Osteocyte (in vitro differentiated cells): Measurements from ENCODE around the gene MTA1. TPM values are rescaled to one million over a fixed set of nuclear protein-coding genes. Genes with fewer than 3 reads are reported as not detected.

Experiments
- DNase-seq: peaks from one replicate; pipeline ENCODE4 v3.0.0; 2021; ENCODE audit warnings: mixed read lengths; ENCODE audit not compliant: unreplicated experiment; ENCODE audit errors: extremely low spot score
- H3K27ac Mint-ChIP-seq: one replicate; pipeline ENCODE4 v1.8.0; 2021; ENCODE audit warnings: mild to moderate bottlenecking, mixed read lengths; ENCODE audit not compliant: unreplicated experiment
- H3K27me3 Mint-ChIP-seq: one replicate; pipeline ENCODE4 v1.8.0; 2021; ENCODE audit warnings: mixed read lengths; ENCODE audit not compliant: unreplicated experiment
- H3K36me3 Mint-ChIP-seq: one replicate; pipeline ENCODE4 v1.8.0; 2021; ENCODE audit warnings: mixed read lengths; ENCODE audit not compliant: unreplicated experiment
- H3K4me1 Mint-ChIP-seq: one replicate; pipeline ENCODE4 v1.8.0; 2021; ENCODE audit warnings: mixed read lengths; ENCODE audit not compliant: unreplicated experiment
- H3K4me3 Mint-ChIP-seq: one replicate; pipeline ENCODE4 v1.8.0; 2021; ENCODE audit warnings: mild to moderate bottlenecking, moderate library complexity, mixed read lengths; ENCODE audit not compliant: unreplicated experiment
- H3K9me3 Mint-ChIP-seq: one replicate; pipeline ENCODE4 v1.8.0; 2021; ENCODE audit warnings: mixed read lengths; ENCODE audit not compliant: unreplicated experiment
- CTCF ChIP-seq: fragments of 200-600 bp; sonication (generic); IDR thresholded peaks from 2 replicates; pipeline ENCODE4 v1.5.0; 2021; ENCODE audit warnings: antibody characterized with exemption, mild to moderate bottlenecking, moderate library complexity
- total RNA-seq: library from RNA; stranded (reverse); gene quantifications from 2 replicates; pipeline ENCODE4 v1.2.1, GENCODE V29; 2021

Gene MTA1
- total RNA-seq, 1 donor from 2014 or later, result 132 TPM

- Mint-ChIP-seq H3K9me3 (no peaks in the 10 kb centered on the region), H3K27me3 (no peaks in the 10 kb centered on the region), H3K36me3 (peaks cover 11% of the 10 kb centered on the region), H3K4me3 (no peak overlapping the region), H3K27ac (no peak overlapping the region), H3K4me1 (peaks cover 5% of the 10 kb centered on the region)
- no peak for TF ChIP-seq CTCF
- no peak for DNase-seq
Observed at GRCh38 chr14:105460616-105461015, 41.0 kb downstream of the MTA1 start.

GRCh38 chr14:105461903-105462302 lies 42.3 kb downstream of the MTA1 start:
- Mint-ChIP-seq H3K9me3 (no peaks in the 10 kb centered on the region), H3K4me1 (peaks cover 8% of the 10 kb centered on the region), H3K4me3 (no peak overlapping the region), H3K36me3 (peaks cover 9% of the 10 kb centered on the region), H3K27me3 (no peaks in the 10 kb centered on the region), H3K27ac (no peak overlapping the region)
- DNase-seq, result no peak
- no peak for TF ChIP-seq CTCF

GRCh38 chr14:105464501-105464900 lies 44.9 kb downstream of the MTA1 start:
- H3K4me3 Mint-ChIP-seq, result no peak overlapping the region
- H3K9me3 Mint-ChIP-seq, result no peaks in the 10 kb centered on the region
- H3K27me3 Mint-ChIP-seq, result no peaks in the 10 kb centered on the region
- DNase-seq, result no peak
- peaks cover 9% of the 10 kb centered on the region for H3K36me3 Mint-ChIP-seq
- TF ChIP-seq CTCF, result no peak
- H3K4me1 Mint-ChIP-seq, result peaks cover 8% of the 10 kb centered on the region
- no peak overlapping the region for H3K27ac Mint-ChIP-seq

- Mint-ChIP-seq H3K4me1 (peaks cover 10% of the 10 kb centered on the region), H3K4me3 (no peak overlapping the region), H3K27me3 (no peaks in the 10 kb centered on the region), H3K9me3 (no peaks in the 10 kb centered on the region), H3K27ac (no peak overlapping the region), H3K36me3 (peaks cover 9% of the 10 kb centered on the region)
- no peak for TF ChIP-seq CTCF
- no peak for DNase-seq
Observed at GRCh38 chr14:105465209-105466031, 45.8 kb downstream of the MTA1 start.

- peaks cover 17% of the 10 kb centered on the region for H3K4me1 Mint-ChIP-seq
- no peak for DNase-seq
- no peak overlapping the region for H3K27ac Mint-ChIP-seq
- no peak for TF ChIP-seq CTCF
- no peaks in the 10 kb centered on the region for H3K9me3 Mint-ChIP-seq
- no peak overlapping the region for H3K4me3 Mint-ChIP-seq
- peaks cover 4% of the 10 kb centered on the region for H3K36me3 Mint-ChIP-seq
- H3K27me3 Mint-ChIP-seq, result no peaks in the 10 kb centered on the region
Observed at GRCh38 chr14:105466531-105467248, 47.1 kb downstream of the MTA1 start.
